Measurements from ENCODE around the gene KRTAP20-4. TPM values are rescaled to one million over a fixed set of nuclear protein-coding genes. Genes with fewer than 3 reads are reported as not detected.

Gene KRTAP20-4
- total RNA-seq, 1 donor from 2014 or later = not detected

DNA sequence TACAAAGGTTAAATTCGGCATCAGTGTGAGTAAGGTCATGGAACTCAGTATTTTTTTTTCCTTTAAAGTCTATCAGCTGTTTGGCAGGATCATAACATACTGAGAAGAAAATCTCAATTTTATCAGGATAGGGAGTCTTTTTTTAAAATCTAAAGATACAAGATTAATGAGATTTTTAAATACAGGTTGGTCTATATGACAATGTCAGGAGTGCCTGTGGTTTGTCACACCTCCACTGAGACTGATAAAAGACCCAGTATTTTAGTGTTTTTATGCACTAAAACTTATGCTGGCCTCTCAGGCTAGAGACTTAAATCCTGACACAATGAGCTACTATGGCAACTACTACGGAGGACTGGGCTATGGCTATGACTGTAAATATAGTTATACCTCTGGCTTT lies 22.1 kb downstream of the KRTAP20-4 start, which contains the start of gene KRTAP20-3:
Gene KRTAP20-3, plus strand, starts transcription at position 301 of the 400 bp plus-strand sequence.
- Histone ChIP-seq H3K4me3 (no peak within 1 kb of the TSS), H3K36me3 (no peaks in the 10 kb centered on the region), H3K27ac (replicated peaks) (no peak within 1 kb of the TSS), H3K4me1 (no peaks in the 10 kb centered on the region), H3K9me3 (replicated peaks) (no peaks in the 10 kb centered on the region), H3K27me3 (ENCODE audit: low read depth) (no peaks in the 10 kb centered on the region)
- TF ChIP-seq, protein P1, sequence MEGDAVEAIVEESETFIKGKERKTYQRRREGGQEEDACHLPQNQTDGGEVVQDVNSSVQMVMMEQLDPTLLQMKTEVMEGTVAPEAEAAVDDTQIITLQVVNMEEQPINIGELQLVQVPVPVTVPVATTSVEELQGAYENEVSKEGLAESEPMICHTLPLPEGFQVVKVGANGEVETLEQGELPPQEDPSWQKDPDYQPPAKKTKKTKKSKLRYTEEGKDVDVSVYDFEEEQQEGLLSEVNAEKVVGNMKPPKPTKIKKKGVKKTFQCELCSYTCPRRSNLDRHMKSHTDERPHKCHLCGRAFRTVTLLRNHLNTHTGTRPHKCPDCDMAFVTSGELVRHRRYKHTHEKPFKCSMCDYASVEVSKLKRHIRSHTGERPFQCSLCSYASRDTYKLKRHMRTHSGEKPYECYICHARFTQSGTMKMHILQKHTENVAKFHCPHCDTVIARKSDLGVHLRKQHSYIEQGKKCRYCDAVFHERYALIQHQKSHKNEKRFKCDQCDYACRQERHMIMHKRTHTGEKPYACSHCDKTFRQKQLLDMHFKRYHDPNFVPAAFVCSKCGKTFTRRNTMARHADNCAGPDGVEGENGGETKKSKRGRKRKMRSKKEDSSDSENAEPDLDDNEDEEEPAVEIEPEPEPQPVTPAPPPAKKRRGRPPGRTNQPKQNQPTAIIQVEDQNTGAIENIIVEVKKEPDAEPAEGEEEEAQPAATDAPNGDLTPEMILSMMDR (IDR thresholded peaks at IDR 0.05; ENCODE audit: borderline replicate concordance) = no peak
- intact Hi-C loops (cut with micrococcal nuclease) = no loop called here
- no peak for DNase-seq

DNA sequence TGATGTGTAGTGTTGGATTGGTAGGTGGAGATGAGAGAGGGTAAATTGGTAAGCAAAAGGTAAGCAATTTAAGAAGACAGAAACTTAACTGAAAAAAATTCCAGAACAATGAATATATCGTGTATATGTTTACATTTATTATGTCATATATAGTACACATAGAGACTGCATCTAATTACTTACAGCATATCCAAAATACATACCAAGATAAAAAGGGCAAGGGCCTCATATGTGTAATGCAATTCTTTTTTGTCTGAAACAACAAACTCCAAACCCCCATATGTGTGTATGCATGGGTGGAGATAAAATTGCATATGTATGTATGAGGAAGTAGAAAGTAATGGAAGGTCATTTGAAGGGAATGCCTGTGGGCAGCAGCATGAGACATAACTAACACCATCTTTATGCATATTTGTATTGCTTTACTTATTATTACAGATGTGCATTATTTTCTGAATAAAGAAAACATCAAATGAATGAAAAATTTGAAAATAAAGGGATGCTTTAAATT lies 26.5 kb downstream of the KRTAP20-4 start:
- no peak overlapping the region for H3K27ac ChIP-seq (replicated peaks)
- intact Hi-C loops (cut with micrococcal nuclease) = no loop called here
- TF ChIP-seq, protein P1 (IDR thresholded peaks at IDR 0.05; ENCODE audit: borderline replicate concordance) = no peak

DNA sequence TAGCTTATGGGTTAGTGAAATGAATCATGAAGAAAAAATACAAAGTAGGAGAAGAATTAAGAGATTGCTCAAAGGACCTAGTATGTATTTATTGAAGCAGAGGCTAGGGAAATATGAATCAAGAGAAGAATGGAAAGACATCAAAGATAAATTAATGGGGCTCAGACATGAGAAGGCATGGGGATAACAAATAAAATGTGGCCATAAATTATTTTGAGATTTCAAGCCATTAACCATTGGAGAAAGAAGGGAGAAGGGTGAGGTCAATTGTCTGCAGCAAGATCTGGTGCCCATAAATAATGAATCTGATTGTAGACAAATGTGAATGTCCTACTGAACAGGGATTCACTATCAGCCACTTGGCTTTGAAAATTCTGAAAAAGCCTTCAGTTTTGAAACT lies 32.5 kb downstream of the KRTAP20-4 start:
- no peak overlapping the region for H3K27ac ChIP-seq (replicated peaks)
- no peaks in the 10 kb centered on the region for H3K27me3 ChIP-seq (ENCODE audit: low read depth)
- no peaks in the 10 kb centered on the region for H3K36me3 ChIP-seq
- DNase-seq = no peak
- H3K9me3 ChIP-seq (replicated peaks) = no peaks in the 10 kb centered on the region
- intact Hi-C loops (cut with micrococcal nuclease) = no loop called here
- TF ChIP-seq, protein P1 (IDR thresholded peaks at IDR 0.05; ENCODE audit: borderline replicate concordance) = no peak
- H3K4me1 ChIP-seq = no peaks in the 10 kb centered on the region
- no peak overlapping the region for H3K4me3 ChIP-seq

More for the DNA sequence above, 26.5 kb downstream of the KRTAP20-4 start:
- Histone ChIP-seq H3K9me3 (replicated peaks) (no peaks in the 10 kb centered on the region), H3K4me1 (no peaks in the 10 kb centered on the region), H3K36me3 (no peaks in the 10 kb centered on the region), H3K4me3 (no peak overlapping the region), H3K27me3 (ENCODE audit: low read depth) (no peaks in the 10 kb centered on the region)
- no peak for DNase-seq

- no peaks in the 10 kb centered on the region for H3K4me1 ChIP-seq
- no peak for DNase-seq
- H3K36me3 ChIP-seq = no peaks in the 10 kb centered on the region
- H3K27me3 ChIP-seq (ENCODE audit: low read depth) = no peaks in the 10 kb centered on the region
- no peak overlapping the region for H3K4me3 ChIP-seq
- intact Hi-C loops (cut with micrococcal nuclease) = no loop called here
- H3K27ac ChIP-seq (replicated peaks) = no peak overlapping the region
- no peaks in the 10 kb centered on the region for H3K9me3 ChIP-seq (replicated peaks)
- TF ChIP-seq, protein P1 (IDR thresholded peaks at IDR 0.05; ENCODE audit: borderline replicate concordance) = no peak
These were observed 48.3 kb downstream of the KRTAP20-4 start for GRCh38 chr21:30668776-30669175.

Other genes starting within 250 kb of the KRTAP20-4 start
- gene KRTAP13-2, start 248.4 kb upstream of the KRTAP20-4 start, total RNA-seq = not detected
- not detected for gene KRTAP13-1, start 224.6 kb upstream of the KRTAP20-4 start, total RNA-seq
- gene KRTAP13-3, start 194.7 kb upstream of the KRTAP20-4 start, total RNA-seq = not detected
- not detected for gene KRTAP13-4, start 190.4 kb upstream of the KRTAP20-4 start, total RNA-seq
- gene KRTAP15-1, start 180.4 kb upstream of the KRTAP20-4 start, total RNA-seq = not detected
- not detected for gene KRTAP19-1, start 140.3 kb upstream of the KRTAP20-4 start, total RNA-seq
- gene KRTAP19-2, start 133.2 kb upstream of the KRTAP20-4 start, total RNA-seq = not detected
- gene KRTAP19-3, start 128.6 kb upstream of the KRTAP20-4 start, total RNA-seq = not detected
- gene KRTAP19-4, start 123.5 kb upstream of the KRTAP20-4 start, total RNA-seq = not detected
- gene KRTAP19-5, start 118.5 kb upstream of the KRTAP20-4 start, total RNA-seq = not detected
- not detected for gene KRTAP19-6, start 78.8 kb upstream of the KRTAP20-4 start, total RNA-seq
- not detected for gene KRTAP19-7, start 59.3 kb upstream of the KRTAP20-4 start, total RNA-seq
- not detected for gene KRTAP22-2, start 30.2 kb upstream of the KRTAP20-4 start, total RNA-seq
- not detected for gene KRTAP6-3, start 28.2 kb upstream of the KRTAP20-4 start, total RNA-seq
- not detected for gene KRTAP6-2, start 21.7 kb upstream of the KRTAP20-4 start, total RNA-seq
- not detected for gene KRTAP22-1, start 19.5 kb upstream of the KRTAP20-4 start, total RNA-seq
- gene KRTAP6-1, start 6.7 kb upstream of the KRTAP20-4 start, total RNA-seq = not detected
- not detected for gene KRTAP20-1, start 4.2 kb upstream of the KRTAP20-4 start, total RNA-seq
- not detected for gene KRTAP20-2, start 14.6 kb downstream of the KRTAP20-4 start, total RNA-seq
- gene KRTAP20-3, start 22.2 kb downstream of the KRTAP20-4 start, total RNA-seq = not detected
- gene KRTAP21-3, start 98.2 kb downstream of the KRTAP20-4 start, total RNA-seq = not detected
- not detected for gene KRTAP21-2, start 126.6 kb downstream of the KRTAP20-4 start, total RNA-seq
- gene KRTAP21-1, start 134.8 kb downstream of the KRTAP20-4 start, total RNA-seq = not detected
- not detected for gene KRTAP8-1, start 192.6 kb downstream of the KRTAP20-4 start, total RNA-seq
- not detected for gene KRTAP7-1, start 209.1 kb downstream of the KRTAP20-4 start, total RNA-seq

All from left ventricle myocardium inferior (tissue), 1 donor.